Duodenal mucosa (tissue), 2 donors: ENCODE results near the gene COMMD10.

Experiments
- H3K27ac ChIP-seq: one replicate; pipeline ENCODE4 v1.7.0; 2013; ENCODE audit warnings: low read depth, low read length
- H3K27me3 ChIP-seq, 2 donors: one replicate each; pipeline ENCODE4 v1.7.0; 2013; ENCODE audit warnings: low read length in 2 of 2, control low read depth in 1 of 2; ENCODE audit not compliant: insufficient read depth in 2 of 2, control insufficient read depth in 1 of 2
- H3K36me3 ChIP-seq, 2 donors: one replicate each; pipeline ENCODE4 v1.7.0; 2013; ENCODE audit warnings: low read length in 2 of 2, control low read depth in 1 of 2; ENCODE audit not compliant: insufficient read depth in 2 of 2, control insufficient read depth in 1 of 2
- H3K4me1 ChIP-seq, 2 donors: one replicate each; pipeline ENCODE4 v1.7.0; 2013; ENCODE audit warnings: low read length in 2 of 2, control low read depth in 1 of 2; ENCODE audit not compliant: insufficient read depth in 2 of 2, control insufficient read depth in 1 of 2
- H3K4me3 ChIP-seq, 2 donors: one replicate each; pipeline ENCODE4 v1.7.0; 2013; ENCODE audit warnings: low read length in 2 of 2, low read depth in 1 of 2
- H3K9ac ChIP-seq, 2 donors: one replicate each; pipeline ENCODE4 v1.7.0; 2013; ENCODE audit warnings: low read length in 2 of 2, low read depth in 1 of 2
- H3K9me3 ChIP-seq, 2 donors: one replicate each; pipeline ENCODE4 v1.7.0; 2013; ENCODE audit warnings: low read length in 2 of 2, control low read depth in 1 of 2; ENCODE audit not compliant: control insufficient read depth in 1 of 2

The COMMD10 gene

DNA sequence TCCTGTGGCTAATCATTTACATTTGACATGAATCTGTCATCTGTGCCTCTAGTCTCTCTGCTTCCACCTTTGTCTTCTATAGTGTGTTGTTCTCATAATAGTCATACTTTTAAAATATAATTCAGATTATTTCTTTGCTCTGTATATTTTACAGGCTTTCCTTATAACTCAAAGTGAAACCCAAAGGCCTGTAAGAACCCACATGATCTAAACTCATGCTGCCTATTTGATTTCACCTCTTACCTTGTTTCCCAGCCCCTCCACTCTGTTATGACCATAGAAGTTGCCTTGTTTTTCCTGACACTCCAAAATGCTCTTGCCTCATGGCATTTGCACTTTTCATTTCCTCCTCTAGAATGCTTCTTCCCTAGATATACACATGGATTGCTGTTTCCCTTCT is 74.2 kb downstream of the COMMD10 start:
- Histone ChIP-seq H3K9ac (no peak overlapping the region), H3K36me3 (no peaks in the 10 kb centered on the region), H3K4me1 (no peaks in the 10 kb centered on the region)

DNA sequence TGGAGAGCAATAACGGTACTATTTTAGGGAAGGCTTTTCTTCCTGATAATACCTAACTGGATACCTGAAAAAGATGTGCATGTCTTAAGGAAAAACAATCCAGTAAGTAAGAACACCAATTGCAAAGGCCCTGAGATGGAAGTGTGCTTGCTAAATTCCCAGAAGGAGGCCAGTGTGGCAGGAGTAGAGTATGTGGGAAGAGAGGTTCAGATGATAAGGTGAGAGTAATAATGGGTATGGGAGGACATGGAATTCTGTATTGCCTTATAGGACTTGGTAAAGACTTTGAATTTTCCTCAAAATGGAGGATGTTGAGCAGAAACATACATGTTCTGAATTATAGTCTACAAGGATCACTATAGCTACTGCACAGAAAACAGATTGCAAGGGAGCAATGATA is 89.3 kb downstream of the COMMD10 start:
- Histone ChIP-seq H3K9ac (no peak overlapping the region), H3K27me3 (no peaks in the 10 kb centered on the region), H3K4me3 (no peak overlapping the region), H3K4me1 (no peaks in the 10 kb centered on the region), H3K27ac (no peak overlapping the region), H3K36me3 (no peaks in the 10 kb centered on the region), H3K9me3 (no peaks in the 10 kb centered on the region)

More for the DNA sequence above, 74.2 kb downstream of the COMMD10 start:
- H3K4me3 ChIP-seq: no peak overlapping the region
- H3K9me3 ChIP-seq: no peaks in the 10 kb centered on the region
- no peaks in the 10 kb centered on the region for H3K27me3 ChIP-seq
- no peak overlapping the region for H3K27ac ChIP-seq

DNA sequence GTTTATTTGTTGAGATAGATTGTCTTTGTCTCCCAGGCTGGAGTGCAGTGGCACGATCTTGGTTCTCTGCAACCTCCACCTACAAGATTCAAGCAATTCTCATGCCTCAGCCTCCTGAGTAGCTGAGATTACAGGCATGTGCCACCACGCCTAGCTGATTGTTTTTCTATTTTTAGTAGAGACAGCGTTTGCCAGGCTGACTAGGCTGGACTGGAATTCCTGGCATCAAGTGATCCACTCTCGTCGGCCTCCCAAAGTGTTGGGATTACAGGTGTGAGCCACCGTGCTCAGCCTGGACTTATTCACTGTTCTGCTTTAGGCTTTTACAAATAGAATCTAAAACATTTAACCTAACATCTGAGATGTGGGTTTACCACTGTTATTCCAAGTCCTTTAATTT is 91.3 kb downstream of the COMMD10 start:
- Histone ChIP-seq H3K4me1 (no peaks in the 10 kb centered on the region), H3K36me3 (no peaks in the 10 kb centered on the region), H3K27me3 (no peaks in the 10 kb centered on the region), H3K9ac (no peak overlapping the region), H3K9me3 (no peaks in the 10 kb centered on the region), H3K27ac (no peak overlapping the region), H3K4me3 (no peak overlapping the region)

DNA sequence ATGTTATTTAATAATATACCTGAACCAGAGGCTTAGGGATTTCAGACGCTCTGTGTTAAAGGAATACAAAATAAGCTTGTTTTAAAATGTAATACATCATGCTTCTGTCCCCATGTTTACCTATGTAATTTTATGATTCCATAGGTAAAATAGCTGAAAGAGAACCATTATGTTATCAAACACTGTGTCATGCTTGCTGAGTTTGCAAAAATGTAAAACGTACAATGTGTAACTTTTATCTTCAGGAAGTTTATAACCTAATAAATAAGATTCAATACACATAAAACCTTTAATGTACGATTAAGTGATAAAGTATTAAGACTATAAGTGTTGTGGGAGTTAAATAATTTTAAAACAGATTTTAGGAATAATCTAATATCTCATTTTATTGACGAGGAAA is 94.1 kb downstream of the COMMD10 start:
- no peak overlapping the region for H3K9ac ChIP-seq
- no peak overlapping the region for H3K4me3 ChIP-seq
- H3K27me3 ChIP-seq: no peaks in the 10 kb centered on the region
- H3K36me3 ChIP-seq: no peaks in the 10 kb centered on the region
- H3K4me1 ChIP-seq: no peaks in the 10 kb centered on the region
- no peaks in the 10 kb centered on the region for H3K9me3 ChIP-seq
- H3K27ac ChIP-seq: no peak overlapping the region

DNA sequence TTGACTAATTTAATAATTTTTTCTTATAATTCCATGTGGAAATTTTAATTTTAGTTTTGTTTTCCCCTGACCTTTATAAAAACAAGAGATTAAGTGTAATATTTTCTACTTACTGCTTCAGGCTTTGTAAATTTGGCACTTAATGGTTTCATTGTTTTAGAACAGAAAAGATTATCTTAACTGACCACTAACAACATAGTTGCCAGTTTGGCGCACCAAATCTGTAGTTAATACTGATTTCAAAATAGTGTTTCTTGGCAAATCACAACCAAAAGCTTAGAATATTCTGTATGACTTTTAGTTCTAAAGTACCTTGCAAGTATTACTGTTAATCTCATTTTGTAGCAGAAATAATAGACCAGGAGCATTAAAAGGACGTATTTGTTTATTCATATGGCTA is 124.3 kb downstream of the COMMD10 start:
- H3K9me3 ChIP-seq: no peaks in the 10 kb centered on the region
- no peak overlapping the region for H3K27ac ChIP-seq
- no peaks in the 10 kb centered on the region for H3K27me3 ChIP-seq
- no peak overlapping the region for H3K9ac ChIP-seq
- H3K36me3 ChIP-seq: no peaks in the 10 kb centered on the region
- H3K4me3 ChIP-seq: no peak overlapping the region
- H3K4me1 ChIP-seq: no peaks in the 10 kb centered on the region

DNA sequence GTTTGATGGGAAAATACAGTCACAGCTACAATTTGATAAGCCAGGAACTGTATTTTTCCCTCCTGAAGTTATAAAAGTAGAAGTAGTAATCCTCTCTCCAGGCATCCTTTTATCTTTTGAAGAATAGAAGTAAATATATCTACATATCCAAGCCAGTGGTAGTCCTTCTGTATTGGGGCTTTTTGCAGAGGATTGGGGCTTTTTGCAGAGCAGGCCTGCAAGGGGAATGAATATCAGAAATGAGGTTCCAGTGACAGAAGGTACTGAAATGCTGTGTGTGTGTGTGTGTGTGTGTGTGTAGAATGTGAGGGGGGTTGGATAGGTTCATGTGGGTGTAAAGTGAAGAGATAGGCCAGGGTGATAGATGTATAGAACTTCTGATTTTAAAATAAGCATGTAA is 127.4 kb downstream of the COMMD10 start:
- no peak overlapping the region for H3K9ac ChIP-seq
- H3K27ac ChIP-seq: no peak overlapping the region

DNA sequence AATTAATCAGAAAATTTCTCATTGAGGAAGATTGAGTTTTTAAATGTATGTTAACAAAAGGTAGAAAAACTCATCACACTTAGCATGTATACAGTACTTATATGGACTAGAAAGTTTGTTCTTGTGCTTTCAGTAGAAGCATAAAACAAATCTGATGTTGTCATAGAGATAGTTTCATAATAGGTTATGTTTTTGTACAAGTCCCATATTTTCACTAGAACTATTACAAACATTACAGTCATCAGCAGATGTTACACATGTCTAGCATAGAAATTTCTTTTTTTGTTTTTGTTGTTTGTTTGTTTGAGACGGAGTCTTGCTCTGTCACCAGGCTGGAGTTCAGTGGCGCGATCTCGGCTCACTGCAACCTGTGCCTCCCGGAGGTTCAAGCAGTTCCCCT is 131.4 kb downstream of the COMMD10 start:
- Histone ChIP-seq H3K27me3 (no peaks in the 10 kb centered on the region), H3K27ac (no peak overlapping the region), H3K9me3 (no peaks in the 10 kb centered on the region), H3K36me3 (no peaks in the 10 kb centered on the region), H3K4me1 (no peaks in the 10 kb centered on the region), H3K9ac (no peak overlapping the region), H3K4me3 (no peak overlapping the region)

More for the DNA sequence above, 127.4 kb downstream of the COMMD10 start:
- Histone ChIP-seq H3K36me3 (no peaks in the 10 kb centered on the region), H3K9me3 (no peaks in the 10 kb centered on the region), H3K27me3 (no peaks in the 10 kb centered on the region), H3K4me3 (no peak overlapping the region), H3K4me1 (no peaks in the 10 kb centered on the region)

DNA sequence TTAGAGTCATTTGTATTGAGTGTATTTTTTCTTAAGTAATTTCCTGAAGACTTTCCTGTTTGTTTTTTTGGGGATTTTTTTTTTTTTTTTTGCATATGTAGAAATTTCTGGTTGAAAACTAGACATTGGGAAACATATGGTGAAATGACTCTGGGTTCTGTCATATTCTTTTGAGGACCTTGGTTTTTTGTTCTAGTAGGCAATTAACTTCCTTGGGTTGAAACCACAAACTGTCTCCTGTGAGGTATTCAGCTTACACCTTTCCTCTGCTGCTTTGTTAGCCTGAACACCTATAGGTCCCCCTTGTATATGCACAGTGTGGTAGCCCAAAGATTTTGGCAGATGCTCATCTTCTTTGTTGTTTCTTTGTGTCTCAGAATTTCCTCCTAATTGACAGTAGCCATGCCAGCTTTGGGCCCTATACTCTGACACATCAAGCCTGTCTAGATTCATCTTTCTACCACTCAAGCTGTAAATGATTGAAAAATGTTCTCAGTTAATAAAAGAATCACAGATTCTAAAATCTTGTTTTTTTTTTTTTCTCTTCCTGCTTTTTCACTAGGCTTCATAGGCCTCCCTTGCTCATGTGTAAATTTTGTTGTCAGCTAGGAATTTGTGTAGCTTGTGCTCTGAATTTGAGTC is 140.6 kb downstream of the COMMD10 start:
- H3K27me3 ChIP-seq: no peaks in the 10 kb centered on the region
- H3K9me3 ChIP-seq: no peaks in the 10 kb centered on the region
- no peak overlapping the region for H3K4me3 ChIP-seq
- H3K36me3 ChIP-seq: no peaks in the 10 kb centered on the region
- no peak overlapping the region for H3K27ac ChIP-seq
- H3K9ac ChIP-seq: no peak overlapping the region
- no peaks in the 10 kb centered on the region for H3K4me1 ChIP-seq

DNA sequence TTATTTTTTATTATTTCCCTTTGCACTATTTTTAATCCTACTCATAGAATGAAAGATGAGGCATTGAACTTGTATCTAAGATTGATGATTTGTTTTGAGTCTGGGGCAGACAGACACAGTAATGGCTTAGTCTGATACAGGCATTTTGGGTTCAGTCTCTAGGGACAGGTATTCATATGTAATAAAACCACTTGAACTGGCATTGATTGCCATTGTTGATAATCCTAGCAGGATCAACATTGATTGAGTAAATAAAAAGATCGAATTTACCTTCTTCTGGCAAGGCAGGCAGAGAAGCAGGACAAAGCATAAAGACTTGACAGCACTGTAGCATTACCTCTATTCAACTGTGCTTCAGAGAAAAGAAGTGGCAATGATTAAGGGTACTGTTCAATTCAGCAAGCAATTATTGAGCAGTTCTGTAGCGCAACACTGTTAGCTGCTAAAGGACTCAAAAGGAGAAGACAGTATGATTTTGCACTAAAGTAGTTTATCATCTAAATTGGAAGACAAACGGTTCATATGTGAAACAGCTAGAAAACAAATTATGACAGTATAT is 144.4 kb downstream of the COMMD10 start:
- no peaks in the 10 kb centered on the region for H3K9me3 ChIP-seq
- H3K4me1 ChIP-seq: no peaks in the 10 kb centered on the region
- H3K4me3 ChIP-seq: no peak overlapping the region
- H3K27me3 ChIP-seq: no peaks in the 10 kb centered on the region
- no peaks in the 10 kb centered on the region for H3K36me3 ChIP-seq
- H3K9ac ChIP-seq: no peak overlapping the region
- no peak overlapping the region for H3K27ac ChIP-seq

DNA sequence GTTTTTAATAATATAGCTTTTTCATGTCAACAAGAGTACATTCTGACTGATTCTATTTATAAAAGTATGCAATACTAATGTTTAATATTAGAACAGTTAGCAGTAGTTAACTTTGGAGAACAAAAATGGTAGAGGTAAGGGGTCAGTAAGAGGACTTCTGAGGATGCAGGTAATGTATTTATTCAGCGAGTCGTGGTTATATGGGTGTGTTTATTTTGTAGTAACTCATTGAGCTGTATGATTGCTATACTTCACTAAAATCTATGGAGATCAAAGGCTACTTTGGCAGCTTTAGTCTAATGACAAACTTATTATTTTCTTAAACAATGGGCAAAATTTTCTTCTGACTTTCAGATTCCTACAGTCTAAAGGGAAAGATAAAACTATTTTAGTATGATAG is 146.5 kb downstream of the COMMD10 start:
- Histone ChIP-seq H3K4me1 (no peaks in the 10 kb centered on the region), H3K4me3 (no peak overlapping the region), H3K27ac (no peak overlapping the region), H3K9ac (no peak overlapping the region), H3K36me3 (no peaks in the 10 kb centered on the region), H3K9me3 (no peaks in the 10 kb centered on the region), H3K27me3 (no peaks in the 10 kb centered on the region)
